Activated naive CD4-positive, alpha-beta T cell treated with anti-CD3 and anti-CD28 coated beads for 36 hours (primary cell): ENCODE measurements around the gene OPA1. TPM values are rescaled to one million over a fixed set of nuclear protein-coding genes. Genes with fewer than 3 reads are reported as not detected.
"Not testable (repeated sequence)": the region's sequence is repeated elsewhere in the genome, so short reads cannot be mapped to it uniquely, and the experiment has no call there.

Source experiments
- CTCF ChIA-PET: fragments of 350-600 bp; sonication (Branson Sonifier 250); formaldehyde crosslinking; loops from one replicate; lab custom pipeline; 2021; ENCODE audit warnings: antibody characterized with exemption; lab: Charles Lee
- DNase-seq: peaks from one replicate; pipeline ENCODE4 v3.0.0-alpha.2; 2020
- H3K27ac Mint-ChIP-seq: one replicate; pipeline ENCODE4 v1.8.0; 2021; ENCODE audit warnings: mild to moderate bottlenecking, mixed read lengths
- H3K27me3 Mint-ChIP-seq: one replicate; pipeline ENCODE4 v1.8.0; 2021; ENCODE audit warnings: low read depth, mixed read lengths
- H3K36me3 Mint-ChIP-seq: one replicate; pipeline ENCODE4 v1.8.0; 2021; ENCODE audit warnings: low read depth, mixed read lengths
- H3K4me1 Mint-ChIP-seq: one replicate; pipeline ENCODE4 v1.8.0; 2021; ENCODE audit warnings: low read depth, mixed read lengths
- H3K4me3 Mint-ChIP-seq: one replicate; pipeline ENCODE4 v1.8.0; 2021; ENCODE audit warnings: mild to moderate bottlenecking, moderate library complexity, mixed read lengths
- H3K9me3 Mint-ChIP-seq: one replicate; pipeline ENCODE4 v1.8.0; 2021; ENCODE audit warnings: mixed read lengths
- intact Hi-C: fragments of 100-400 bp; cut with micrococcal nuclease; formaldehyde crosslinking; loops from one replicate; pipeline ENCODE4 v1.15.1; 2023
- total RNA-seq, 2 experiments: library from RNA; stranded (reverse); gene quantifications; one replicate each; pipeline ENCODE4 v1.2.3, GENCODE V29; 2021

OPA1 gene
- total RNA-seq, 2 experiments from 2014 or later = 91.7 to 96.0 TPM

DNA sequence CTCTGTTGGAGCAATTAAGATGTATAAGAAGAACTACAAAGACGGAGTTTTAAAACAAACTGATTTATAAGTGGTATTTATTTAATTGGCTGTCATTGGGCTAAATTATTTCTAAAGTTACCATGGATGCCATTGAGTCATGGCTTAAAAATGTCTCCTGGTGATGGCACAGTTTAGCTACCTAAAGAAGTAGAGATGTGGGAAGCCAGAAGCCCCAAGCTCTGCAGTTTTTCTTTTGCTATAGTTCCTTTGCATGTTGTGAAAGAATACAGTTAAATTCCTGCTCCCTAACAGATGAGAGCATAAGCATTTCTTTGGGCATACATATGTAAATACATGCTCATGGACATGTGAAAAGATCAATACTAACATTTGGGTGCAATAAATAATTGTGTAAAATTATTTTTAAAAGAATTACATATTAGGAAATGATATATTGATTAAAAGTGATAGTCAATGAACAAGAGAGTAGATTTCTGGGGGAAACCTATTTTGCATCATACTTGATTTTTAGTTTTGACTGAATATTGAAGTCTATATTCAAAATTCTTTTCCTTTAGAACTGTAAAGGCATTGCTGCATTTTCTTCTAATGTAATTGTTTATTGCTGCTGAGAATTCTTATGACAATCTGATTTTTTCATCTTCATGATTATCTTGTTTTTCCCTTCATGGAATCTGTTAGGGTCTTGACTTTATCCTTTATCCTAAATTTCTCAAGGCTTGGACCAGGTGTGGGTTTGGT is 2.1 kb downstream of the OPA1 start:
- Mint-ChIP-seq H3K36me3 (peaks cover 24% of the 10 kb centered on the region), H3K4me3 (peak overlapping the region; percentile 25), H3K27me3 (no peaks in the 10 kb centered on the region), H3K9me3 (no peaks in the 10 kb centered on the region), H3K27ac (no peak overlapping the region), H3K4me1 (peaks cover 65% of the 10 kb centered on the region)
- DNase-seq = no peak
- CTCF ChIA-PET = no interaction called here
- intact Hi-C loops = loop anchor here (5.0 kb wide), 1 partner anchor 708 kb away; no protein-coding TSS in a partner anchor

DNA sequence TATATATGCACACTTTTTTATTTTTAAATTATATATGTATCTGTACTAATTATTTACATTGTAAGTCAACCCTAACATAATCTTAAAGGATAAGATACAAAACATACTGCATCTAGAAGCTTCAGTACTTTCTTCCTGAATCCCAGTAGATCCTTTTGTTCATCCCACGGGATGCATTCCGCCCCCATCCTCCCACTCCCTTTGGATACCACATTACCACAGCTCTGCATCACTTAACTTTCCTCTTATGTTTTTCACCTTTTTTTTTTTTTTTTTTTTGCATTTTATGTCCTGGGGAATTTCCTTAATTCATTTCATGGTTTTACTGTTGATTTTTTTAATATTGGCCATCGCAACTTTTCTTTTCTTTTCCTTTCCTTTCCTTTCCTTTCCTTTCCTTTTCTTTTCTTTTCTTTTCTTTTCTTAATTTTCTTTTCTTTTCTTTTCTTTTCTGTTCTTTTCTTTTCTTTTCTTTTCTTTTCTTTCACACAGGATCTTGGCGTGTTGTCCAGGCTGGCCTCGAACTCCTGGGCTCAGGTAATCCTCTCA is 3.0 kb downstream of the OPA1 start:
- Mint-ChIP-seq H3K9me3 (no peaks in the 10 kb centered on the region), H3K4me3 (no peak overlapping the region), H3K4me1 (peaks cover 69% of the 10 kb centered on the region), H3K27me3 (no peaks in the 10 kb centered on the region), H3K36me3 (peaks cover 24% of the 10 kb centered on the region), H3K27ac (no peak overlapping the region)
- intact Hi-C loops = no loop called here
- CTCF ChIA-PET = no interaction called here
- DNase-seq = no peak

GRCh38 chr3:193598202-193598601 is 5.2 kb downstream of the OPA1 start:
- Mint-ChIP-seq H3K27ac (no peak overlapping the region), H3K36me3 (peaks cover 24% of the 10 kb centered on the region), H3K4me3 (no peak overlapping the region), H3K9me3 (no peaks in the 10 kb centered on the region), H3K4me1 (peaks cover 63% of the 10 kb centered on the region), H3K27me3 (no peaks in the 10 kb centered on the region)
- CTCF ChIA-PET = no interaction called here
- intact Hi-C loops = no loop called here
- DNase-seq = no peak

- H3K9me3 Mint-ChIP-seq = no peaks in the 10 kb centered on the region
- no peak overlapping the region for H3K4me3 Mint-ChIP-seq
- intact Hi-C loops = no loop called here
- H3K27ac Mint-ChIP-seq = no peak overlapping the region
- CTCF ChIA-PET = no interaction called here
- no peak for DNase-seq
- peaks cover 22% of the 10 kb centered on the region for H3K36me3 Mint-ChIP-seq
- no peaks in the 10 kb centered on the region for H3K27me3 Mint-ChIP-seq
- H3K4me1 Mint-ChIP-seq = peaks cover 57% of the 10 kb centered on the region
Measured at GRCh38 chr3:193599393-193599792, 6.4 kb downstream of the OPA1 start.

DNA sequence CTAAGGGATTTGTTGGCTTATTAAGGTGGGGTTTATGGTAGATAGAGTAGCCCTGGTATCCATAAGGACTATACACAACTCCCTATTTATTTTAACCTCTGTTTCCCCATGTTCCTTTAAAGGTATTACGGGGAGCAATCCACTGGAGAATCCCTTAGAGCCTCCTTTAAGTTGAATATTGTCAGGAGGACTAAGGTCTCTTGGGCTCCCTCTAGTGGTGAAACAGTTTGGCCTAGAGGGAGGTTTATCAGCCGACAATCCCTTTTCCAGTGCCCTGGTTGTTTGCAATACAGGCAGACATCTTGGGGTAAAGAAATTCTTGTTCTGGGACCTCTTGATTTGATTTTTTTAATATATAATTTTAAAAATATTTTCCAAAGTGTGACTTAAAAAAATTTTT is 12.9 kb downstream of the OPA1 start:
- CTCF ChIA-PET = interaction anchor here (0.9 kb wide), 1 partner anchor 8 kb away, joined by 4 read pairs; no protein-coding TSS in a partner anchor
- peak; percentile 61 for DNase-seq
- Mint-ChIP-seq H3K27me3 (no peaks in the 10 kb centered on the region), H3K4me3 (no peak overlapping the region), H3K4me1 (peaks cover 34% of the 10 kb centered on the region), H3K9me3 (peaks cover 8% of the 10 kb centered on the region), H3K27ac (no peak overlapping the region), H3K36me3 (peaks cover 22% of the 10 kb centered on the region)
- intact Hi-C loops = loop anchor here (1.0 kb wide), 1 partner anchor 13 kb away; the partner anchor contains the start of gene OPA1

DNA sequence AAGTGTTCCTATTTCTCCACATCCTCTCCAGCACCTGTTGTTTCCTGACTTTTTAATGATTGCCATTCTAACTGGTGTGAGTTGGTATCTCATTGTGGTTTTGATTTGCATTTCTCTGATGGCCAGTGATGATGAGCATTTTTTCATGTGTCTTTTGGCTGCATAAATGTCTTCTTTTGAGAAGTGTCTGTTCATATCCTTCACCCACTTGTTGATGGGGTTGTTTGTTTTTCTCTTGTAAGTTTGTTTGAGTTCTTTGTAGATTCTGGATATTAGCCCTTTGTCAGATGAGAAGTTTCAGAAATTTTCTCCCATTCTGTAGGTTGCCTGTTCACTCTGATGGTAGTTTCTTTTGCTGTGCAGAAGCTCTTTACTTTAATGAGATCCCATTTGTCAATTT is 13.9 kb downstream of the OPA1 start:
- intact Hi-C loops = loop anchor here (1.0 kb wide), 1 partner anchor 14 kb away; the partner anchor contains the start of gene OPA1
- peaks cover 31% of the 10 kb centered on the region for H3K4me1 Mint-ChIP-seq
- not testable (repeated sequence) for DNase-seq, H3K27me3 Mint-ChIP-seq, H3K4me3 Mint-ChIP-seq, H3K27ac Mint-ChIP-seq
- CTCF ChIA-PET = interaction anchor here (0.6 kb wide), 1 partner anchor 89 kb away, joined by 3 read pairs; no protein-coding TSS in a partner anchor
- peaks cover 11% of the 10 kb centered on the region for H3K9me3 Mint-ChIP-seq
- H3K36me3 Mint-ChIP-seq = peaks cover 28% of the 10 kb centered on the region

DNA sequence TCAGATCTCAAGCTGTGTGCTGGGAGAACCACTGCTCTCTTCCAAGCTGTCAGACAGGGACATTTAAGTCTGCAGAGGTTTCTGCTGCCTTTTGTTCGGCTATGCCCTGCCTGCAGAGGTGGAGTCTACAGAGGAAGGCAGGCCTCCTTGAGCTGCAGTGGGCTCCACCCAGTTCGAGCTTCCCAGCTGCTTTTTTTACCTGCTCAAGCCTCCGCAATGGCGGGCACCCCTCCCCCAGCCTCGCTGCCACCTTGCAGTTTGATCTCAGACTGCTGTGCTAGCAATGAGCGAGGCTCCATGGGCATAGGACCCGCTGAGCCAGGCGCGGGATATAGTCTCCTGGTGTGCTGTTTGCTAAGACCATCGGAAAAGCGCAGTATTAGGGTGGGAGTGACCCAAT is 17.5 kb downstream of the OPA1 start:
- H3K4me1 Mint-ChIP-seq = peaks cover 45% of the 10 kb centered on the region
- DNase-seq, H3K27ac Mint-ChIP-seq, CTCF ChIA-PET, H3K27me3 Mint-ChIP-seq, intact Hi-C loops, H3K4me3 Mint-ChIP-seq: not testable (repeated sequence)
- peaks cover 46% of the 10 kb centered on the region for H3K36me3 Mint-ChIP-seq
- H3K9me3 Mint-ChIP-seq = peaks cover 15% of the 10 kb centered on the region

DNA sequence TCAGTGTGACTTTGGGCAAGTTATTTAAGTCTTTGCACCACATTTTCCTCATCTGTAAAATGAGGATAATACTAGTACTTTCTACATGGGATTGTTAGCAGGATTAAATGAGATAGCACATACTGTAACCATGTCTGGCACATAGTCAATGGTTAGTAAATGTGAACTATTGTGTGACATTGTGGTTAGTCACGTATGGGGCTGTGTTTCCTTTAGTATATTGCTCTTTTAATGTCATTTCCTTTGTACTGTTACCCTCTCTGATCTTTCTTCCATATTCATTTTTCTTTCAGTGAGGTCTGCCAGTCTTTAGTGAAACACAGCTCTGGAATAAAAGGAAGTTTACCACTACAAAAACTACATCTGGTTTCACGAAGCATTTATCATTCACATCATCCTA is 21.4 kb downstream of the OPA1 start:
- Mint-ChIP-seq H3K9me3 (peaks cover 11% of the 10 kb centered on the region), H3K27ac (peak overlapping the region; percentile 33), H3K27me3 (no peaks in the 10 kb centered on the region), H3K4me1 (peaks cover 24% of the 10 kb centered on the region), H3K36me3 (peaks cover 46% of the 10 kb centered on the region), H3K4me3 (no peak overlapping the region)
- intact Hi-C loops = loop anchor here (2.0 kb wide), 1 partner anchor 22 kb away; the partner anchor contains the start of gene OPA1
- no peak for DNase-seq
- CTCF ChIA-PET = interaction anchor here (0.6 kb wide), 2 partner anchors 9 to 151 kb away, joined by 3 to 4 read pairs; no protein-coding TSS in a partner anchor

DNA sequence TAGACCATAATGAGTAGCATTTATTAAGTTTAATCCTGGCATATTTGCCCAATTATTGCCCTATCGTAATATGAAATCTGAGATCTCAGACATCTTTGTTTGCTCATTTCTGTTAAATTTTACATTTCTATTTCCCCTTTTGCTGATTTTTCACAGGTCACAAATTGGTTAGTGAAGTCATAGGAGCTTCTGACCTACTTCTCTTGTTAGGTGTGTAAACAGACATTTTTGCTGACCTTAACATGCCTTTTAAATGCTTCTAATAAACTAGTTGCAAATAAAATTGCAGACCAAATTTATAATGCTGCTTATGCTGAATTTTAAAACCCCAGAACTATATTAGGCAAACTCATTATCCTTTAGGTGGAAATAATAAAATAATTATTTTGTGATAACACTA is 24.6 kb downstream of the OPA1 start:
- Mint-ChIP-seq H3K36me3 (peaks cover 34% of the 10 kb centered on the region), H3K4me1 (peaks cover 32% of the 10 kb centered on the region), H3K27me3 (no peaks in the 10 kb centered on the region), H3K9me3 (no peaks in the 10 kb centered on the region), H3K27ac (no peak overlapping the region), H3K4me3 (no peak overlapping the region)
- CTCF ChIA-PET = no interaction called here
- intact Hi-C loops = no loop called here
- no peak for DNase-seq

DNA sequence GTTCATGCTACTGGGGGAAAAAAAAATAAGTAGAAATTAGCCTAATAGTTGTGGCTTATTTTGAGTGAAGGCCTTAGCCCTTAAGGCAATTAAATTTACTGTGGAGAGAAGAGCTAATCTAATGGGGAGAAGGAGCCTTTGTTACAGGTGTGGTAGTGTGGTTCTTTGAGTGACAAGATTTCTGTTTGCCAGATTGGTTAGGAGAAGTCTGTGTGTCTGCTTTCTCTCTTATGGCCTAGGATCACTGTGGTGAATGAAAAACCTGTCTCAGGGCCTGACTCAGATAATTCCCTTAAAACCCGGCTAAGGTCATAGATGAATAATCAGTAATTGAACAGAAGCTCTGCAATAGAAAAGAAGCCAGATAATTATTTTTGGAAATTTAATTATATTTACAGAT is 27.0 kb downstream of the OPA1 start:
- Mint-ChIP-seq H3K36me3 (peaks cover 32% of the 10 kb centered on the region), H3K27ac (no peak overlapping the region), H3K4me3 (no peak overlapping the region), H3K27me3 (no peaks in the 10 kb centered on the region), H3K9me3 (no peaks in the 10 kb centered on the region), H3K4me1 (peaks cover 12% of the 10 kb centered on the region)
- no peak for DNase-seq
- CTCF ChIA-PET = no interaction called here
- intact Hi-C loops = no loop called here

DNA sequence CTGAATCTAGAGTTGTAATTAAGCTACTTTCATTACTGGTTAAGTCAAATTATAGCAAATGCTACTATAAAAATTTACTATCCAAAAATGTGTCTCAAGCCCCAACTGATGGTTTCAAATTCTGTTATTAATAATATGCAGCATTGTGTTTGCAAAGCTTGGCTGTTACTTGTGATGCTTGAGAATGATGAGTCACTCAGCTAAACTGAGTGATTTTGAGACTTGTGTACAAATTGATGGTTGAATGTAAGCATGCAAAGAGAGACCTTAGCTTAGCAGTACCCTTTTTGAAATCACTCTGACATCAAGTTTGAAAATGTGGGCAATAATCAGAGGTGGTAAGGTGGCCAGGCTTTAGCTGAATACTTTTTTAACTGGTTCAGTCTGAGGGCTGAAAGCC is 27.6 kb downstream of the OPA1 start:
- Mint-ChIP-seq H3K4me1 (peaks cover 12% of the 10 kb centered on the region), H3K4me3 (no peak overlapping the region), H3K27ac (peak overlapping the region; percentile 50), H3K27me3 (no peaks in the 10 kb centered on the region), H3K9me3 (no peaks in the 10 kb centered on the region), H3K36me3 (peaks cover 32% of the 10 kb centered on the region)
- no peak for DNase-seq
- CTCF ChIA-PET = interaction anchor here (0.8 to 0.9 kb wide), 2 partner anchors 12 to 310 kb away, joined by 3 read pairs; no protein-coding TSS in a partner anchor
- intact Hi-C loops = no loop called here

DNA sequence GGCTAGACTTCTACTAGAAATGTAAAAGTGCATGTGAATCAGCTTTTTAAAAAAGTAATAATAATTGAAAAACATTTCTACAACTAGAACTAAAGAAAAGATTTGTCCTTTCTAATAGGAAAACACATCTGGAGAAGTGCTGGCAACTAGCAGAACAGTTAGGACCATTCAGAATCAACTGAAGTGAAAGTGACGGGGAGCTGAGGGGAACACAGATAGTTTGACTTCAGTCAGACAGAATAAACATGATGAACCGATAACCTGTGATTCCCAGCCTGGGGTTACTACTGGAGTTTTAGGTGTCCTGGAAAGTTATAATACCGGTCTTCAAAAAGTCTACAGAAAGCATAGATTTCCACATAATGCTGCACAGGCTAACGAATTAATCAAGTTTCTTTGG is 28.1 kb downstream of the OPA1 start:
- intact Hi-C loops = no loop called here
- H3K27ac Mint-ChIP-seq = no peak overlapping the region
- peaks cover 12% of the 10 kb centered on the region for H3K4me1 Mint-ChIP-seq
- H3K9me3 Mint-ChIP-seq = no peaks in the 10 kb centered on the region
- no peak overlapping the region for H3K4me3 Mint-ChIP-seq
- H3K27me3 Mint-ChIP-seq = no peaks in the 10 kb centered on the region
- no peak for DNase-seq
- CTCF ChIA-PET = interaction anchor here (0.8 to 0.9 kb wide), 2 partner anchors 11 to 309 kb away, joined by 3 read pairs; no protein-coding TSS in a partner anchor
- peaks cover 33% of the 10 kb centered on the region for H3K36me3 Mint-ChIP-seq
